Activated T-helper 2 cell treated with anti-CD3 and anti-CD28 coated beads, Interferon-gamma antibody, Interleukin-2, Interleukin-4, amounts not matched to agents 10 μg/mL and 5 μg/mL and 100 μg/mL, durations not matched to agents 14 hours and 24 hours and 36 hours (primary cell): ENCODE measurements around the gene ERBIN. TPM values are rescaled to one million over a fixed set of nuclear protein-coding genes. Genes with fewer than 3 reads are reported as not detected.
"Not testable (repeated sequence)": the region's sequence is repeated elsewhere in the genome, so short reads cannot be mapped to it uniquely, and the experiment has no call there.

Experiments
- DNase-seq: peaks from one replicate; pipeline ENCODE4 v3.0.0; 2021; ENCODE audit warnings: low spot score
- H3K27ac Mint-ChIP-seq: one replicate; pipeline ENCODE4 v1.8.0; 2021; ENCODE audit warnings: mixed read lengths
- H3K27me3 Mint-ChIP-seq: one replicate; pipeline ENCODE4 v1.8.0; 2021; ENCODE audit warnings: low read depth, mixed read lengths
- H3K36me3 Mint-ChIP-seq: one replicate; pipeline ENCODE4 v1.8.0; 2021; ENCODE audit warnings: low read depth, mixed read lengths
- H3K4me1 Mint-ChIP-seq: one replicate; pipeline ENCODE4 v1.8.0; 2021; ENCODE audit warnings: low read depth, mixed read lengths
- H3K4me3 Mint-ChIP-seq: one replicate; pipeline ENCODE4 v1.8.0; 2021; ENCODE audit warnings: low read depth, mild to moderate bottlenecking, moderate library complexity, mixed read lengths
- H3K9me3 Mint-ChIP-seq: one replicate; pipeline ENCODE4 v1.8.0; 2021; ENCODE audit warnings: mixed read lengths
- intact Hi-C: fragments of 100-400 bp; cut with micrococcal nuclease; formaldehyde crosslinking; loops from one replicate; pipeline ENCODE4 v1.15.1; 2023
- total RNA-seq: library from RNA; stranded (reverse); gene quantifications from 2 replicates; pipeline ENCODE4 v1.2.3, GENCODE V29; 2022

The ERBIN gene
- total RNA-seq, 1 donor from 2014 or later, result 39.3 TPM

- intact Hi-C loops, result not testable (repeated sequence)
Observed at GRCh38 chr5:66061320-66061719, 134.9 kb downstream of the ERBIN start.

GRCh38 chr5:66063061-66063460, 136.7 kb downstream of the ERBIN start:
- H3K4me1 Mint-ChIP-seq, DNase-seq, H3K27me3 Mint-ChIP-seq, H3K27ac Mint-ChIP-seq, intact Hi-C loops, H3K4me3 Mint-ChIP-seq: not testable (repeated sequence)
- Mint-ChIP-seq H3K36me3 (peaks cover 53% of the 10 kb centered on the region), H3K9me3 (peaks cover 16% of the 10 kb centered on the region)

More at GRCh38 chr5:66061320-66061719, 134.9 kb downstream of the ERBIN start:
- DNase-seq, H3K4me3 Mint-ChIP-seq, H3K4me1 Mint-ChIP-seq, H3K27ac Mint-ChIP-seq, H3K27me3 Mint-ChIP-seq: not testable (repeated sequence)
- H3K36me3 Mint-ChIP-seq, result peaks cover 58% of the 10 kb centered on the region
- peaks cover 19% of the 10 kb centered on the region for H3K9me3 Mint-ChIP-seq

- Mint-ChIP-seq H3K36me3 (peaks cover 39% of the 10 kb centered on the region), H3K4me1 (no peaks in the 10 kb centered on the region), H3K27ac (no peak overlapping the region), H3K4me3 (no peak overlapping the region), H3K27me3 (no peaks in the 10 kb centered on the region), H3K9me3 (no peaks in the 10 kb centered on the region)
- DNase-seq, result no peak
- intact Hi-C loops, result no loop called here
Observed at GRCh38 chr5:66066826-66067225, 140.5 kb downstream of the ERBIN start.

- Mint-ChIP-seq H3K4me1 (peaks cover 6% of the 10 kb centered on the region), H3K27me3 (no peaks in the 10 kb centered on the region), H3K36me3 (peaks cover 29% of the 10 kb centered on the region), H3K27ac (no peak overlapping the region), H3K9me3 (no peaks in the 10 kb centered on the region), H3K4me3 (no peak overlapping the region)
- intact Hi-C loops, result loop anchor here (5.0 kb wide), 1 partner anchor 145 kb away; the partner anchor contains the start of gene ERBIN
- DNase-seq, result no peak
Observed at GRCh38 chr5:66072031-66072430, 145.7 kb downstream of the ERBIN start.

- H3K4me3 Mint-ChIP-seq, result no peak overlapping the region
- H3K27me3 Mint-ChIP-seq, result no peaks in the 10 kb centered on the region
- H3K36me3 Mint-ChIP-seq, result peaks cover 35% of the 10 kb centered on the region
- H3K9me3 Mint-ChIP-seq, result no peaks in the 10 kb centered on the region
- peaks cover 6% of the 10 kb centered on the region for H3K4me1 Mint-ChIP-seq
- intact Hi-C loops, result loop anchor here (5.0 kb wide), 1 partner anchor 148 kb away; the partner anchor contains the start of gene ERBIN
- DNase-seq, result no peak
- H3K27ac Mint-ChIP-seq, result no peak overlapping the region
Observed at GRCh38 chr5:66074901-66075300, 148.5 kb downstream of the ERBIN start.

- no peaks in the 10 kb centered on the region for H3K27me3 Mint-ChIP-seq
- intact Hi-C loops, result no loop called here
- H3K4me3 Mint-ChIP-seq, result no peak overlapping the region
Observed at GRCh38 chr5:66080664-66081063, 154.3 kb downstream of the ERBIN start.

GRCh38 chr5:66089384-66089783, 163.0 kb downstream of the ERBIN start:
- Mint-ChIP-seq H3K4me3 (no peak overlapping the region), H3K9me3 (peaks cover 29% of the 10 kb centered on the region), H3K27me3 (no peaks in the 10 kb centered on the region), H3K36me3 (peaks cover 21% of the 10 kb centered on the region), H3K27ac (no peak overlapping the region), H3K4me1 (no peaks in the 10 kb centered on the region)
- intact Hi-C loops, result no loop called here
- DNase-seq, result no peak

More at GRCh38 chr5:66080664-66081063, 154.3 kb downstream of the ERBIN start:
- Mint-ChIP-seq H3K36me3 (peaks cover 24% of the 10 kb centered on the region), H3K9me3 (peaks cover 3% of the 10 kb centered on the region), H3K4me1 (no peaks in the 10 kb centered on the region), H3K27ac (no peak overlapping the region)
- DNase-seq, result no peak

DNA sequence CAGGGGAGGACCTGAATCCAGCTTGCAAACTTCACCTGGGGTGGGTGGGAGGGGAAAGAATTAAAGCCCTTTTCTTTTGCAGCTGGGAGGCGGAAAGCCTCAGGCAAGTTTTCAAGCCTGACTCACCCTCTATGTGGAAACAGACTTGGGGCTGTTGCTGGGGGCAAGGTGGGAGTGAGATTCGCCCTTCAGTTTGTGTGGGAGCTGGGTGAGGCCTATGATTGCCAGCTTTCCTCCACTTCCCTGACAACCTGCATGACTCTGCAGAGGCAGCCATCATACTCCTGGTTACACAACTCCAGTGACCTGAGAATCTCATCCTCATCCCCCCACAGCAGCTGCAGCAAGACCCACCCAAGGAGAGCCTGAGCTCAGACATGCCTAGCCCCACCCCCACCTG, 174.5 kb downstream of the ERBIN start:
- Mint-ChIP-seq H3K27me3 (no peaks in the 10 kb centered on the region), H3K27ac (no peak overlapping the region), H3K36me3 (peaks cover 6% of the 10 kb centered on the region), H3K9me3 (peaks cover 37% of the 10 kb centered on the region), H3K4me1 (no peaks in the 10 kb centered on the region), H3K4me3 (no peak overlapping the region)
- DNase-seq, result no peak
- intact Hi-C loops, result no loop called here

DNA sequence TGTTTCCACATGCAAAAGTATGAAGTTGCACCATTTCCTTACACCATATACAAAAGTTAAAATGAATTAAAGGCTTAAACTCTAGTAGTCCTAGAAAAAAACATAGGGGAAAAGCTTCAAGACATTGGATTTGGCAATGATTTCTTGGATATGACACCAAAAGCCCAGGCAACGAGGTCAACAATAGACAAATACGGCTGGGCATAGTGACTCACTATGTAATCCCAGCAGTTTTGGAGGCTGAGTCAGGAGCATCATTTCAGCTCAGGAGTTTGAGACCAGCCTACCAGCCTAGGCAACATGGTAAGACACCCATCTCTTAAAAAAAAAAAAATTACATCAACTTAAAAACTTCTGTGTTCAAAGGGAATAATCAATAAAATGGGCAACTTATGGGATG, 186.8 kb downstream of the ERBIN start:
- no peak overlapping the region for H3K4me3 Mint-ChIP-seq
- DNase-seq, result no peak
- H3K4me1 Mint-ChIP-seq, result no peaks in the 10 kb centered on the region
- H3K9me3 Mint-ChIP-seq, result peaks cover 9% of the 10 kb centered on the region
- no peak overlapping the region for H3K27ac Mint-ChIP-seq
- peaks cover 5% of the 10 kb centered on the region for H3K36me3 Mint-ChIP-seq
- intact Hi-C loops, result no loop called here
- peaks cover 4% of the 10 kb centered on the region for H3K27me3 Mint-ChIP-seq

- Mint-ChIP-seq H3K9me3 (no peaks in the 10 kb centered on the region), H3K27ac (no peak overlapping the region), H3K4me3 (no peak overlapping the region), H3K27me3 (peaks cover 5% of the 10 kb centered on the region), H3K4me1 (no peaks in the 10 kb centered on the region), H3K36me3 (no peaks in the 10 kb centered on the region)
- DNase-seq, result no peak
- intact Hi-C loops, result no loop called here
Observed at GRCh38 chr5:66118304-66118703, 191.9 kb downstream of the ERBIN start.

DNA sequence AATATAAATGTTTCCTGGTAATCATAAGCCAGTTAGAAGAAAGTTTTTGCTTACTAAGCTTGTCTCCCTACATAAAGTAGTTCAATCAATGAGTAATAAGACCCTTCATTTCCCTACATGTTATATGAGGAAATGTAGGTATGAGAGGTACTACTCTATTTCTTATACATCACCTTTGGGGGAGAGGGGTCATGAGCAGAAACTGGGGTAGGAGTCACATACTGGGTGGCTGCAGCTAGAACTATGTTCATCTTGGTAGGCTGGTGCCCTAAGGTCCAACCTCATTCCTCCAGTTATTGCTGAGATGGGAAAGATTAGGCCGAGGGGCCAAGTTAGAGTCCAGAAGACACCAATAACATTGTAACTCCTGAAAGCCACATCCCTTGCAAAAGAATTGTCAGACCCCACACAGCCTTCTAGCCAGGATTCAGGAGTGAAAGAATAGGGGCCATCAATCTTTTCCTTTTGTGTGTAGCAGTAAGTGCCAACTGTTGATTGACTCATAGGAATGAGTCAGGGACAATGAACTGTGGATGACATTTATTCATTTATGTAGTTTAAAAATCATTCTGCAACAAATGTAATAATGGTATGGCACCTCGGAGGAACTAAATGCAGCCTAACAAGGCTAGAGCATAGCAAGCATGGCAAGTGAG, 196.1 kb downstream of the ERBIN start:
- DNase-seq, result no peak
- Mint-ChIP-seq H3K9me3 (no peaks in the 10 kb centered on the region), H3K36me3 (no peaks in the 10 kb centered on the region), H3K4me3 (no peak overlapping the region), H3K27me3 (peaks cover 2% of the 10 kb centered on the region), H3K27ac (no peak overlapping the region), H3K4me1 (no peaks in the 10 kb centered on the region)
- intact Hi-C loops, result no loop called here

GRCh38 chr5:66129144-66129543, 202.8 kb downstream of the ERBIN start:
- Mint-ChIP-seq H3K27ac (no peak overlapping the region), H3K9me3 (peaks cover 3% of the 10 kb centered on the region), H3K27me3 (peaks cover 6% of the 10 kb centered on the region), H3K4me1 (no peaks in the 10 kb centered on the region), H3K4me3 (no peak overlapping the region), H3K36me3 (no peaks in the 10 kb centered on the region)
- intact Hi-C loops, result no loop called here
- DNase-seq, result no peak

GRCh38 chr5:66130493-66130892, 204.1 kb downstream of the ERBIN start:
- intact Hi-C loops, result no loop called here
- Mint-ChIP-seq H3K27ac (no peak overlapping the region), H3K27me3 (peaks cover 6% of the 10 kb centered on the region), H3K4me3 (no peak overlapping the region), H3K4me1 (no peaks in the 10 kb centered on the region), H3K9me3 (peaks cover 3% of the 10 kb centered on the region), H3K36me3 (no peaks in the 10 kb centered on the region)
- DNase-seq, result no peak
